Hepatocyte (in vitro differentiated cells): ENCODE results near the gene IRF2.

Experiments used
- CTCF ChIP-seq: fragments of 200-600 bp; sonication (generic); IDR thresholded peaks from 2 replicates; pipeline ENCODE4 v1.5.1; 2016; ENCODE audit warnings: antibody characterized with exemption, mild to moderate bottlenecking; ENCODE audit not compliant: poor library complexity
- EZH2 ChIP-seq: fragments of 200-600 bp; sonication (generic); IDR thresholded peaks from 2 replicates; pipeline ENCODE4 v1.6.1; 2016; ENCODE audit warnings: antibody characterized with exemption, mild to moderate bottlenecking, borderline replicate concordance

DNA sequence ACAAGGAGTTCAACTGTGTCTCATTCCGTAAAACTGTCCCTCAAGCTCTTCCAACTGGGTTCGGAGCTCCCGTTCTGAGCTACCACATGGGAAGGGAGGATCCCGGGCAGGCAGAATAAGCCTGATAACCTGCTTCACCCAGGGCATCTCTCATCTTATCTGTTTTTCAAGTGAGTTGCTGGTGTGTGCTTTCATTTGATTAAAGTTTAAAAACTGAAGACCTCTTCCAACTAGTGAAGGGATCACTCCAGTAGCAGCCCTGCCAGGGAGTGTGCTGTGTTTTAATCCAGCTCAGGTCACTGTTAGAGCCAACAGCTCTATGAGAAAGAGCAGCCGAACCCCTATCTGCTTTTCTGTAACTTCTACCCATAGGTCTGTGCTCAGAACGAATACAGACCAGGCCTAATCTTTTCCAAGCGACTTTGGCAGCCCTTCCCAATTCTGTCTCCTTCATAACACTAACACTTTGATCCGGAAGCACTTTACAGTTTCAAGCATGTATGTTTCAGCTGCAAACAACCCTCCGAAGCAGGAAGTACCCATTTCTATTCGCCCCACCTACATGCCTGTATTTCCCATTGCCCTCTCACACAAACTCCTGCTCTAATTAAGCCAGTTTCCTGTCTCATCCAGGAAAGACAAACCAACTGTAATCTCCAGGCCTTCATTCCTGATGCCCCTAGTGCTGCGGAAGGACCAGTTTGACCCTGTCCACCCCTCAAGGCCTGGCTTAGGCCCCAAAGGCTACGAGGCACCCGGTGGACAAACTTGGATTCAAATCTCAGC is 60.9 kb downstream of the IRF2 start:
- no peak for TF ChIP-seq CTCF
- TF ChIP-seq EZH2: no peak
